ENCODE measurements around the gene LCT. TPM values are rescaled to one million over a fixed set of nuclear protein-coding genes. Genes with fewer than 3 reads are reported as not detected.

The LCT gene
- total and polyA plus RNA-seq, 9 of the 15 experiments (the other 6 are each of a cell fraction or from before 2014, with no cell fraction given): 0.01 to 0.04 (median 0.03) TPM; not detected in 4

DNA sequence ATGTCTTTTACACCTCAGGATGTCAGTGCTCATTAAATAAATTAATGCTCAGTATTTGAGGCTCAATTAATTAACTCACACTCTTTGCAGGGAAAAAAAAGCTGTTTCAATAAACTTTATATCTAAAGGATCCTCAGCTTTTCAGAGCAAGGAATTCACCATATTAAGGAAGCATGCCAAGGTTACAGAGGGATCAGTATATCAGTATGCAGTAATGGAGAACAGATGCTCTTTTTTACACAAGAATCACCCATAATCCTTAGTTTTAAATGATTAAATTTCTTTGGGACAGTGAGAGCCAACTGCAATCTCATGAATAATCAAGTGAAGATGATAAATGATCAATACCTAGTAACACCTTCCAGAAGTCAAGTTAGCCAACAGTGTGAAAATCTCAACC lies 14.9 kb upstream of the LCT start (continued):
- TF ChIP-seq, protein P1, sequence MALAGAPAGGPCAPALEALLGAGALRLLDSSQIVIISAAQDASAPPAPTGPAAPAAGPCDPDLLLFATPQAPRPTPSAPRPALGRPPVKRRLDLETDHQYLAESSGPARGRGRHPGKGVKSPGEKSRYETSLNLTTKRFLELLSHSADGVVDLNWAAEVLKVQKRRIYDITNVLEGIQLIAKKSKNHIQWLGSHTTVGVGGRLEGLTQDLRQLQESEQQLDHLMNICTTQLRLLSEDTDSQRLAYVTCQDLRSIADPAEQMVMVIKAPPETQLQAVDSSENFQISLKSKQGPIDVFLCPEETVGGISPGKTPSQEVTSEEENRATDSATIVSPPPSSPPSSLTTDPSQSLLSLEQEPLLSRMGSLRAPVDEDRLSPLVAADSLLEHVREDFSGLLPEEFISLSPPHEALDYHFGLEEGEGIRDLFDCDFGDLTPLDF (CRISPR knock-in tag; IDR thresholded peaks at IDR 0.05): no peak

DNA sequence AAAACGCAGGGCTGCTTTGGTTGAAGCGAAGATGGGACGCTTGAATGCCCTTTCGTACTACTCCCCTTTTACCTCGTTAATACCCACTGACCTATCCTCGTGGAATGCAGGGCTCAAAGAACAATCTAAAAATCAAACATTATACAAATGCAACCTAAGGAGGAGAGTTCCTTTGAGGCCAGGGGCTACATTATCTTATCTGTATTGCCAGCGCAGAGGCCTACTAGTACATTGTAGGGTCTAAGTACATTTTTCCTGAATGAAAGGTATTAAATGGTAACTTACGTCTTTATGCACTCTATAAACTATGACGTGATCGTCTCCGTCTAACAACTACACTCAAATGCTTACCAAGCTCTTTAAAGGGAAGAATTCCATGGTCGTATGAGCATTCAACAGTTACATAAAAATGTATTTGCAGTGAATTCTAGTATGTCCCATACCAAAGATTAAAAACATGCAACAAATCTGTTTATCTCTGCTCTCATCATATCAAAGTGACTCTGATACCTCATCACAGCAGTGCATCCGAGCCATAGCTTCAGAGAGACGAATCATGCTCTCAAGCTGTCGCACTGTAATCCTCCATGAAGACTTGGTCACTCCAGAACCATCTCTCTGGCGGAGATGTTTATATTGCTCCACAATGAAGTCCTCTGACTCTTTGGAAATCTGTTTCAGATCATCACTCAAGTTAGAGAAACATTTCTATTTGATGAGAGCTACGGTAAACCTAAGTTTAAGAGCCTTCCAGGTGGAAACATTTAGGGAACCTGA lies 14.1 kb upstream of the LCT start:
- in situ Hi-C loops (cut with MboI) (no loop called here), intact Hi-C loops (cut with micrococcal nuclease) (no loop called here)
- no TSS peak for BruUV-seq (replicated peaks)
- H3K9me1 ChIP-seq (ENCODE audit: control insufficient read depth, insufficient read depth, low read length): no peaks in the 10 kb centered on the region
- no peak overlapping the region for H2AFZ ChIP-seq (ENCODE audit: low read depth, low read length)
- no peak overlapping the region for H3K4me3 ChIP-seq
- H3K9ac ChIP-seq (ENCODE audit: insufficient read depth in 1 of 2, low read depth in 2 of 2, low read length in 2 of 2): no peak overlapping the region
- H3K4me2 ChIP-seq (ENCODE audit: insufficient read depth, low read length): no peak overlapping the region
- H4K20me1 ChIP-seq (replicated peaks; ENCODE audit: control insufficient read depth, insufficient read depth, low read length): no peaks in the 10 kb centered on the region
- H3K27ac ChIP-seq (ENCODE audit: extremely low read depth, low read depth, low read length): no peak overlapping the region
- no peak for DNase-seq (ENCODE audit: extremely low read depth in 1 of 4, low spot score in 3 of 4)
- FAIRE-seq: peak; percentile 29
- CTCF ChIA-PET (ENCODE audit: low intra/inter-chr PET ratio): no interaction called here
- H3K9me3 ChIP-seq (replicated peaks; ENCODE audit: control insufficient read depth, insufficient read depth, low read depth, low read length): no peaks in the 10 kb centered on the region
- TF ChIP-seq, protein P2, sequence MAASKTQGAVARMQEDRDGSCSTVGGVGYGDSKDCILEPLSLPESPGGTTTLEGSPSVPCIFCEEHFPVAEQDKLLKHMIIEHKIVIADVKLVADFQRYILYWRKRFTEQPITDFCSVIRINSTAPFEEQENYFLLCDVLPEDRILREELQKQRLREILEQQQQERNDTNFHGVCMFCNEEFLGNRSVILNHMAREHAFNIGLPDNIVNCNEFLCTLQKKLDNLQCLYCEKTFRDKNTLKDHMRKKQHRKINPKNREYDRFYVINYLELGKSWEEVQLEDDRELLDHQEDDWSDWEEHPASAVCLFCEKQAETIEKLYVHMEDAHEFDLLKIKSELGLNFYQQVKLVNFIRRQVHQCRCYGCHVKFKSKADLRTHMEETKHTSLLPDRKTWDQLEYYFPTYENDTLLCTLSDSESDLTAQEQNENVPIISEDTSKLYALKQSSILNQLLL (CRISPR knock-in tag; IDR thresholded peaks at IDR 0.05; ENCODE audit: borderline replicate concordance): 0 out of 2 replicates have a peak, but pooled peaks have one; percentile 56
- no peak for TF ChIP-seq ELF4 (CRISPR knock-in tag; IDR thresholded peaks at IDR 0.05)
- POLR2A ChIA-PET: interaction anchor here (0.7 to 1.3 kb wide), 2 partner anchors 8 to 91 kb away, joined by 3 read pairs; no protein-coding TSS in a partner anchor
- ATAC-seq: no peak
- no peaks in the 10 kb centered on the region for H3K27me3 ChIP-seq (ENCODE audit: control insufficient read depth in 2 of 2, insufficient read depth in 2 of 2, low read length in 2 of 2)
- peaks cover 89% of the 10 kb centered on the region for H3K36me3 ChIP-seq (ENCODE audit: control insufficient read depth, insufficient read depth, low read length)
- H3K79me2 ChIP-seq (ENCODE audit: control insufficient read depth, insufficient read depth, low read length): no peaks in the 10 kb centered on the region
- 88% methylated on average over 17 of the region's 17 CpGs for WGBS (ENCODE audit: insufficient coverage, low coverage, missing lambda C conversion rate)
- no peaks in the 10 kb centered on the region for H3K4me1 ChIP-seq (replicated peaks in 1 of 2; ENCODE audit: control insufficient read depth in 2 of 2, insufficient read depth in 2 of 2, low read length in 2 of 2)

Data from K562 (cell line).